Neutrophil (primary cell): ENCODE measurements around the gene GBF1.

Source experiments
- H3K27ac ChIP-seq: fragments of 200-600 bp; sonication (generic); 2 replicates; pipeline ENCODE4 v1.5.1; 2016; ENCODE audit warnings: mild to moderate bottlenecking, moderate library complexity
- H3K27me3 ChIP-seq: fragments of 200-600 bp; sonication (generic); 2 replicates; pipeline ENCODE4 v1.6.0; 2016; ENCODE audit warnings: mild to moderate bottlenecking
- H3K36me3 ChIP-seq: fragments of 200-600 bp; sonication (generic); 2 replicates; pipeline ENCODE4 v1.5.1; 2017
- H3K4me1 ChIP-seq, 2 experiments: fragments of 200-600 bp in 1 of 2; sonication (generic) in 1 of 2; 1 replicate in 1 of 2; 2 replicates in 1 of 2; pipeline versions ENCODE4 v1.5.1 to v1.6.1; 2013 to 2016; ENCODE audit warnings: low read depth in 1 of 2, low read length in 1 of 2, mild to moderate bottlenecking in 1 of 2, moderate library complexity in 1 of 2; ENCODE audit not compliant: control insufficient read depth in 1 of 2, insufficient read depth in 1 of 2
- H3K4me3 ChIP-seq, 2 experiments: fragments of 200-600 bp in 1 of 2; sonication (generic) in 1 of 2; 1 replicate in 1 of 2; 2 replicates in 1 of 2; pipeline ENCODE4 v1.5.1; 2013 to 2016; ENCODE audit warnings: low read depth in 1 of 2, low read length in 1 of 2, mild to moderate bottlenecking in 1 of 2, moderate library complexity in 1 of 2
- H3K9me3 ChIP-seq: fragments of 200-600 bp; sonication (generic); 2 replicates; pipeline ENCODE4 v1.5.1; 2016
- CTCF ChIP-seq: fragments of 200-600 bp; sonication (generic); IDR thresholded peaks from 2 replicates; pipeline ENCODE4 v1.5.1; 2016; ENCODE audit warnings: antibody characterized with exemption

The GBF1 gene

GRCh38 chr10:102404361-102405107 is 159.2 kb downstream of the GBF1 start:
- Histone ChIP-seq H3K4me3 (no peak overlapping the region), H3K27me3 (peaks cover 43% of the 10 kb centered on the region), H3K4me1 (peaks cover 4 to 11% of the 10 kb centered on the region in 2 experiments), H3K9me3 (no peaks in the 10 kb centered on the region), H3K36me3 (peaks cover 41% of the 10 kb centered on the region), H3K27ac (no peak overlapping the region)
- no peak for TF ChIP-seq CTCF

- no peak for TF ChIP-seq CTCF
- no peak overlapping the region for H3K4me3 ChIP-seq
- peaks cover 49% of the 10 kb centered on the region for H3K27me3 ChIP-seq
- H3K27ac ChIP-seq: no peak overlapping the region
- no peaks in the 10 kb centered on the region for H3K9me3 ChIP-seq
- peaks cover 0 to 5% of the 10 kb centered on the region in 2 experiments for H3K4me1 ChIP-seq
- peaks cover 35% of the 10 kb centered on the region for H3K36me3 ChIP-seq
These were observed 159.8 kb downstream of the GBF1 start for GRCh38 chr10:102405108-102405571.

- Histone ChIP-seq H3K4me1 (peaks cover 0 to 10% of the 10 kb centered on the region in 2 experiments), H3K27me3 (peaks cover 54% of the 10 kb centered on the region), H3K36me3 (peaks cover 30% of the 10 kb centered on the region), H3K27ac (no peak overlapping the region), H3K9me3 (no peaks in the 10 kb centered on the region), H3K4me3 (no peak overlapping the region)
- TF ChIP-seq CTCF: no peak
These were observed 160.3 kb downstream of the GBF1 start for GRCh38 chr10:102405632-102406031.

GRCh38 chr10:102406815-102407214 is 161.5 kb downstream of the GBF1 start:
- Histone ChIP-seq H3K4me3 (no peak overlapping the region), H3K36me3 (peaks cover 18% of the 10 kb centered on the region), H3K4me1 (peaks cover 0 to 12% of the 10 kb centered on the region in 2 experiments), H3K27ac (no peak overlapping the region), H3K9me3 (no peaks in the 10 kb centered on the region), H3K27me3 (peaks cover 65% of the 10 kb centered on the region)
- TF ChIP-seq CTCF: no peak

GRCh38 chr10:102407425-102408130 is 162.2 kb downstream of the GBF1 start:
- Histone ChIP-seq H3K27me3 (peaks cover 73% of the 10 kb centered on the region), H3K36me3 (peaks cover 11% of the 10 kb centered on the region), H3K9me3 (no peaks in the 10 kb centered on the region), H3K4me3 (no peak overlapping the region), H3K27ac (no peak overlapping the region), H3K4me1 (peaks cover 0 to 12% of the 10 kb centered on the region in 2 experiments)
- TF ChIP-seq CTCF: no peak
